ENCODE data around the gene XCL1.
"Not testable (repeated sequence)": the region's sequence is repeated elsewhere in the genome, so short reads cannot be mapped to it uniquely, and the experiment has no call there.

XCL1 gene

GRCh38 chr1:168576245-168576688, at the start of gene XCL1:
Gene XCL1 (plus strand): TSS chr1:168576605. CDS start chr1:168576638, 33 bp downstream.
- not testable (repeated sequence) for DNase-seq

- no peak for DNase-seq
Measured at GRCh38 chr1:168529518-168529917, 46.9 kb upstream of the XCL1 start.

GRCh38 chr1:168531615-168532345, 44.6 kb upstream of the XCL1 start:
- peak; percentile 79 for DNase-seq

- DNase-seq = no peak
Measured at GRCh38 chr1:168535536-168535935, 40.9 kb upstream of the XCL1 start.

- DNase-seq = not testable (repeated sequence)
Measured at GRCh38 chr1:168540798-168541197, 35.6 kb upstream of the XCL1 start.

- DNase-seq = not testable (repeated sequence)
Measured at GRCh38 chr1:168542978-168543377, 33.4 kb upstream of the XCL1 start.

- not testable (repeated sequence) for DNase-seq
Measured at GRCh38 chr1:168543840-168544498, 32.4 kb upstream of the XCL1 start, which contains the start of gene XCL2. Gene XCL2 (minus strand): TSS chr1:168543997. CDS start chr1:168543964, 33 bp downstream.

- DNase-seq = not testable (repeated sequence)
Measured at GRCh38 chr1:168545678-168546552, 30.5 kb upstream of the XCL1 start.

GRCh38 chr1:168546553-168546895, 29.9 kb upstream of the XCL1 start:
- DNase-seq = not testable (repeated sequence)

- no peak for DNase-seq
Measured at GRCh38 chr1:168550971-168551370, 25.4 kb upstream of the XCL1 start.

- no peak for DNase-seq
Measured at GRCh38 chr1:168551688-168552087, 24.7 kb upstream of the XCL1 start.

GRCh38 chr1:168552961-168553360, 23.4 kb upstream of the XCL1 start:
- DNase-seq = no peak

GRCh38 chr1:168553680-168554553, 22.5 kb upstream of the XCL1 start:
- no peak for DNase-seq

GRCh38 chr1:168554603-168555483, 21.6 kb upstream of the XCL1 start:
- no peak for DNase-seq

- DNase-seq = no peak
Measured at GRCh38 chr1:168555508-168556046, 20.8 kb upstream of the XCL1 start.

- no peak for DNase-seq
Measured at GRCh38 chr1:168556647-168557046, 19.8 kb upstream of the XCL1 start.

GRCh38 chr1:168560370-168560769, 16.0 kb upstream of the XCL1 start:
- DNase-seq = no peak

- no peak for DNase-seq
Measured at GRCh38 chr1:168561989-168562388, 14.4 kb upstream of the XCL1 start.

- no peak for DNase-seq
Measured at GRCh38 chr1:168565825-168566224, 10.6 kb upstream of the XCL1 start.

- DNase-seq = no peak
Measured at GRCh38 chr1:168567007-168567406, 9.4 kb upstream of the XCL1 start.

- DNase-seq = no peak
Measured at GRCh38 chr1:168567568-168567967, 8.8 kb upstream of the XCL1 start.

Data from NCI-H2171 (cell line).